Measurements from ENCODE around the gene MANEAL.

The MANEAL gene

GRCh38 chr1:37807555-37808368 is 14.1 kb downstream of the MANEAL start, which contains the start of the genes C1orf122 and YRDC:
TSS of gene C1orf122 (plus strand) at chr1:37807790. CDS start at chr1:37808405, 615 bp downstream.
TSS of gene YRDC (minus strand) at chr1:37808208. CDS start at chr1:37808180, 28 bp downstream.
- Mint-ChIP-seq H3K9me3 (no peaks in the 10 kb centered on the region), H3K36me3 (peaks cover 68% of the 10 kb centered on the region), H3K4me3 (peak within 1 kb of the TSS; percentile 91), H3K27ac (peak within 1 kb of the TSS; percentile 98), H3K4me1 (peaks cover 33% of the 10 kb centered on the region)
- DNase-seq (ENCODE audit: low spot score in 2 of 2) = peak; percentile 83 to 96
- ATAC-seq = peak; percentile 96

- peaks cover 32% of the 10 kb centered on the region for H3K4me1 Mint-ChIP-seq
- H3K9me3 Mint-ChIP-seq = no peaks in the 10 kb centered on the region
- H3K36me3 Mint-ChIP-seq = peaks cover 60% of the 10 kb centered on the region
- peak overlapping the region; percentile 91 for H3K4me3 Mint-ChIP-seq
- ATAC-seq = peak; percentile 77
- DNase-seq (ENCODE audit: low spot score in 2 of 2) = peak in 1 of 2 donors; percentile 45
- peak overlapping the region; percentile 98 for H3K27ac Mint-ChIP-seq
Measured at GRCh38 chr1:37808369-37809319, 15.0 kb downstream of the MANEAL start.

DNA sequence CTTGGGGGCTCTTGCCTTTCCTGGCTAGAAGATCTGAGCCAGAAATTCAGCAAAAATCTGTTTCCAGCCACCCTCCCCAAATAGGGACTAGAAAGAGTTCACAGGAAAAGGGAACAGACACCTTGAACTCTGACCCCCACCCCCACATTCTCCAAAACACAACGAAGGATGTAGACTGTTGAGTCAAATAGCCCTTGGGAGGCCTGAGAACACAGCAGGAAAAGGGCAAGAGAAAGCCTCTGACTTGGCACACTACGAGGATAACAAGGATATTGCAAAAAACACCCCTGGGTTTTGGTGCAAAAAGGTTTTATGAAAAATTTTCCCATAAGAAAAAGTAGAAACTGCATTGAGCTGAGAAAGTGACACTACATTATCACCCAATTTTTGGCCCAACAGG is 16.3 kb downstream of the MANEAL start:
- H3K36me3 Mint-ChIP-seq = peaks cover 60% of the 10 kb centered on the region
- DNase-seq (ENCODE audit: low spot score in 2 of 2) (no peak), ATAC-seq (no peak)
- no peaks in the 10 kb centered on the region for H3K9me3 Mint-ChIP-seq
- H3K27ac Mint-ChIP-seq = no peak overlapping the region
- H3K4me1 Mint-ChIP-seq = peaks cover 29% of the 10 kb centered on the region
- H3K4me3 Mint-ChIP-seq = peak overlapping the region; percentile 91

DNA sequence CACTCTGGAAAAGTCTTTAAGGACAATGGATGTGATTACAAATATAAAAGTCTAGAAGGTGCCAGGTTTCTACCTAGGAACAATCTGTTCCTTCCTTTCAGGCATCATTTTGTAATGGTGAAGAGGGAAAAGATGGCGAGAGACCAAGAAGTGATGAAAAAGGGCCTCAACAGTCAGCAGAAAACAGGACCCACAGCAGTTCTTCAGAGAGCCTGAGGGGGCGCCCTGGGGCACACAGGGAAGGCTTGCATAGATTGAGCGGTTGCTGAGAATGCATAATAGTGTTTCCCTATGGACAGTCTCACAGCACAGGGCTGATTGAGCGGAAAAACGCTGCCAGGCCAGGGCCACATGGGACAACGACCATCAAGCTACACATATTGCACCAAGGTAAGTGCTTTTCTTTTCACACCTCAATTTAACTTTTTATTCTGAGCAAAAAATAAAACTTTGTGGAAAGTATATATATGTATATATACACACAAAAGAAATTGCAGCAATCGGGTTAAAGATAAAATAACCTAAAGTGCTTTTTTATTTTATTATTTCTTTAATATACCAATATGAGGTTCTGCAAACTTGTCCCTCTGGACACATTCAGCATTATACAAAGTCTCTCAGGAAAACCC is 17.5 kb downstream of the MANEAL start:
- Mint-ChIP-seq H3K4me1 (peaks cover 29% of the 10 kb centered on the region), H3K4me3 (no peak overlapping the region), H3K27ac (peak overlapping the region; percentile 83), H3K36me3 (peaks cover 55% of the 10 kb centered on the region), H3K9me3 (no peaks in the 10 kb centered on the region)
- ATAC-seq (peak; percentile 31), DNase-seq (ENCODE audit: low spot score in 2 of 2) (peak; percentile 46 to 81)

- DNase-seq (ENCODE audit: low spot score in 2 of 2) (no peak), ATAC-seq (no peak)
- no peak overlapping the region for H3K27ac Mint-ChIP-seq
- H3K4me1 Mint-ChIP-seq = peaks cover 29% of the 10 kb centered on the region
- no peak overlapping the region for H3K4me3 Mint-ChIP-seq
- H3K9me3 Mint-ChIP-seq = no peaks in the 10 kb centered on the region
- H3K36me3 Mint-ChIP-seq = peaks cover 56% of the 10 kb centered on the region
Measured at GRCh38 chr1:37813529-37814145, 20.0 kb downstream of the MANEAL start.

DNA sequence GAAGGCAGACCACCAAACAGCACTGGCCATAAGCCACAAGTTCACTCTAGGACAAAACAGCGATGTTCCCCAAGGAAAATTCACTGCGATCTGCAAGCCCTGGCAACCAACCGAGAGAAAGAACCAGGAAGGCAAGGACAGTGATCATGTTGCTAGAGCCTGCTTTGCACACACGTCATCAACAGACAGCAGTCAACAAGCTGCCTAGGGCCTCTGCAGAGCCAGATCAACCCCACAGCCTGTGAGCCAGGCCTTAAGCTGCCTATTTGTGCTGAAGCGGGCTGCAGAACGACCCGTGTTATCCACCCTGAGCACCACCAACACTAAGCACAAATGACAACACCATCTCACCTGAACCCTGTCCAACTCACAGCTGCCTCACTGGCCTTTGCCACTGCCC is 20.6 kb downstream of the MANEAL start:
- ATAC-seq (no peak), DNase-seq (ENCODE audit: low spot score in 2 of 2) (no peak)
- Mint-ChIP-seq H3K4me3 (no peak overlapping the region), H3K4me1 (peaks cover 23% of the 10 kb centered on the region), H3K9me3 (no peaks in the 10 kb centered on the region), H3K27ac (no peak overlapping the region), H3K36me3 (peaks cover 57% of the 10 kb centered on the region)

- Mint-ChIP-seq H3K36me3 (peaks cover 80% of the 10 kb centered on the region), H3K4me3 (no peak overlapping the region), H3K4me1 (peaks cover 11% of the 10 kb centered on the region), H3K9me3 (no peaks in the 10 kb centered on the region), H3K27ac (no peak overlapping the region)
- no peak for ATAC-seq
- DNase-seq (ENCODE audit: low spot score in 2 of 2) = no peak
Measured at GRCh38 chr1:37817481-37817880, 23.8 kb downstream of the MANEAL start.

DNA sequence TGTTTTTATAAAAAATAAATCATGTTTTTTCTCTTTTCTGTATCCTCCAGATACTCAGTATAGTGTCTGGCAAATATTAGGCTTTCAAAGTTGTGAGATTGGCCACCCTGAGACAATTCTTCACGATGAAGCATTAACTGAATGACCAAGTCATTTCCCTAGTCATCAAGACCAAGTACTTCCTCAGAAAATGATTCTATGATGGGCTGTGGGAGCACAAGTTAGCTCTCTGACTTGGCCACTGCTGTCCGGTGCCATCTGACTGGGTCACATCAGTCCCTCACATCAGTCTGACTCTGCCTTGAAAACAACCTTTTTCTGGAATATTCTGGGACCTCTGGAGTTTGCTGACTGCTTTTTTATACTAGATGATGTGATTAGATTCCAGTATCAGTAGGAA is 27.8 kb downstream of the MANEAL start:
- H3K9me3 Mint-ChIP-seq = no peaks in the 10 kb centered on the region
- no peak for DNase-seq (ENCODE audit: low spot score in 2 of 2)
- no peak overlapping the region for H3K4me3 Mint-ChIP-seq
- peaks cover 14% of the 10 kb centered on the region for H3K4me1 Mint-ChIP-seq
- H3K27ac Mint-ChIP-seq = peak overlapping the region; percentile 85
- peaks cover 90% of the 10 kb centered on the region for H3K36me3 Mint-ChIP-seq
- no peak for ATAC-seq

DNA sequence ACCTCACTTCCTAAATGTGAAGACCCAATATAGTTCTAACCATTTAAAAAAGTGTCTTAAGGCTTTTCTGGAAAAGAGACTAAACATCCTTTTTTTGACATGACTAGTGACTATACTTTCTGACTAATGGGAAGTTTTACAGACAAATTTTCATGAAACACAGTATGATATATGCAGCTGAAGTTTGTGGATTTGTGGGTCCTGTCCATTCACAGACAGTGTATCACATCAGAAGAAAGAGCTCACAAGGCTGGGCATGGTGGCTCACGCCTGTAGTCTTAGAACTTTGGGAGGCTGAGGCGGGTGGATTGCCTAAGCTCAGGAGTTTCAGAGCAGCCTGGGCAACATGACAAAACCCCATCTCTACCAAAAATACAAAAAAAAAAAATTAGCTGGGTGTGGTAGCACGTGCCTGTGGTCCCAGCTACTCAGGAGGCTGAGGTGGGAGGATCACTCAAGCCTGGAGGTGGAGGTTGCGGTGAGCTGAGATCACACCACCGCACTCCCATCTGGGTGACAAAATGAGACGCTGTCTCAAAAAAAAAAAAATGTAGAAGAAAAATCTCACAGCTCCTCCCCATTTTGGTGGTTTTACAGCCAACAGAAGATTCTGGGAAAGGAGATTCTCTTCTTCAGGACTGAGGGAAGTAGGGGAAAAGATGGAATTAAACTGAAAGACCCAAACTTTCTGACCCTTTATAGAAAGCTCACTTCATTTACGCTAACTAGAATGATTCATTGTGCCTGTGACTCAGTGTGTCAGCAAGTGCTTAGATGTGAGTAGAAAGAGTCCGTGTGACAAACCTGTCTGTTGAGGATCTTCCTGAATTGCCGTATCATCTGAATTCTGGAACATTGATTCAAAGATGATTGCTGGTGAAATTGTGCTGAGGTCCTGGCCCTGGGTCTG is 29.5 kb downstream of the MANEAL start:
- DNase-seq (ENCODE audit: low spot score in 2 of 2) (no peak), ATAC-seq (peak; percentile 88)
- no peaks in the 10 kb centered on the region for H3K9me3 Mint-ChIP-seq
- H3K4me3 Mint-ChIP-seq = peak overlapping the region; percentile 36
- H3K4me1 Mint-ChIP-seq = peaks cover 14% of the 10 kb centered on the region
- peaks cover 90% of the 10 kb centered on the region for H3K36me3 Mint-ChIP-seq
- peak overlapping the region; percentile 85 for H3K27ac Mint-ChIP-seq

DNA sequence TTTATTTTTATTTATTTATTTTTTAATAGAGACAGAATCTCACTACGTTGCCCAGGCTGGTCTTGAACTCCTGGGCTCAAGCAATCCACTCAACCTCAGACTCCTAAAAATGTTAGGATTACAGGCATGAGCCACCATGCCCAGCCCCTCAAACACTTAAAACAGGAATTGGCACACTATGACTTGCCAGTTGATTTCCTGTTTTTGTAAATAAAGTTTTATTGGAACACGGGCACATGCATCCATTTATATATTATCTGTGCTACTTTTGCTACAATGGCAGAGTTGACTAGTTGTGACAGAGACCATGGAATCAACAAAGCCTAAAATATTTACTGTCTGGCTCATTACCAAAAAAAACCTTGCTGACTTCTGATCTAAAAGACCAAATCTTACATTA is 30.4 kb downstream of the MANEAL start:
- ATAC-seq = no peak
- Mint-ChIP-seq H3K9me3 (no peaks in the 10 kb centered on the region), H3K27ac (peak overlapping the region; percentile 85), H3K36me3 (peaks cover 90% of the 10 kb centered on the region), H3K4me1 (peaks cover 14% of the 10 kb centered on the region), H3K4me3 (peak overlapping the region; percentile 36)
- no peak for DNase-seq (ENCODE audit: low spot score in 2 of 2)

- H3K36me3 Mint-ChIP-seq = peaks cover 90% of the 10 kb centered on the region
- H3K4me3 Mint-ChIP-seq = no peak overlapping the region
- peaks cover 14% of the 10 kb centered on the region for H3K4me1 Mint-ChIP-seq
- no peaks in the 10 kb centered on the region for H3K9me3 Mint-ChIP-seq
- H3K27ac Mint-ChIP-seq = peak overlapping the region; percentile 36
- ATAC-seq = no peak
- no peak for DNase-seq (ENCODE audit: low spot score in 2 of 2)
Measured at GRCh38 chr1:37825506-37825905, 31.9 kb downstream of the MANEAL start.

DNA sequence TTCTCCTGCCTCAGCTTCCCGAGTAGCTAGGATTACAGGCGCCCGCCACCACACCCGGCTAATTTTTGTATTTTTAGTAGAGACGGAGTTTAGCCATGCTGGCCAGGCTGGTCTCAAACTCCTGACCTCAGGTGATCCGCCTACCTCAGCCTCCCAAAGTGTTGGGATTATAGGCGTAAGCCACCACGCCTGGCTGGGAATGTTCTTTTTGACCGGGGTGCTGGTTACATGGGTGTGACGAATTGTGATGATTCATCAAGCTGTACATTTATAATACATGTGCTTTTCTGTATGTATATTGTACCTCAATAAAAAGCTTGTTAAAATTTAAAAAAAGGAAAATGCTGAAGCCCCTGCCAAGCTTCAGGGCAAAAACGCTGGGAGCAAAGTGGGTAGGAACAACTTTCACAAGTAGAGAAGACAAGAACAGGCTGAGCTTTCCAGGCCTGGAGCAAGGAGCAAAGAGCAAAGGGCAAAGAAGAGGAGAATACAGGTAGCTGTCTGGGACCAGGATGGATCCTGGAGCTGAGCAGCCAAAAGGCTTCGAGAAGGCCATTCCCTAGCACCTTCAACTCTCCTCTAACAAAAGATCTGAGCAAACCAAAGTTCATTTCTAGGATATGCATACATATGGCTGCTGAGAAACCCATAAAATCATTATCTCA is 34.9 kb downstream of the MANEAL start:
- peaks cover 3% of the 10 kb centered on the region for H3K4me1 Mint-ChIP-seq
- no peak overlapping the region for H3K27ac Mint-ChIP-seq
- ATAC-seq (no peak), DNase-seq (ENCODE audit: low spot score in 2 of 2) (no peak)
- H3K4me3 Mint-ChIP-seq = no peak overlapping the region
- no peaks in the 10 kb centered on the region for H3K9me3 Mint-ChIP-seq
- peaks cover 90% of the 10 kb centered on the region for H3K36me3 Mint-ChIP-seq

GRCh38 chr1:37831109-37831508 is 37.5 kb downstream of the MANEAL start:
- DNase-seq (ENCODE audit: low spot score in 2 of 2) (no peak), ATAC-seq (no peak)
- H3K36me3 Mint-ChIP-seq = peaks cover 95% of the 10 kb centered on the region
- H3K9me3 Mint-ChIP-seq = no peaks in the 10 kb centered on the region
- H3K4me1 Mint-ChIP-seq = no peaks in the 10 kb centered on the region
- H3K4me3 Mint-ChIP-seq = no peak overlapping the region
- no peak overlapping the region for H3K27ac Mint-ChIP-seq

All from stimulated activated effector memory CD8-positive, alpha-beta T cell treated with anti-CD3 and anti-CD28 coated beads, Interleukin-12 subunit alpha, Interleukin-12 subunit beta, amount 100 ng/mL, for 72 hours (primary cell).